ENCODE results near the gene ZNF800.

ZNF800 gene

DNA sequence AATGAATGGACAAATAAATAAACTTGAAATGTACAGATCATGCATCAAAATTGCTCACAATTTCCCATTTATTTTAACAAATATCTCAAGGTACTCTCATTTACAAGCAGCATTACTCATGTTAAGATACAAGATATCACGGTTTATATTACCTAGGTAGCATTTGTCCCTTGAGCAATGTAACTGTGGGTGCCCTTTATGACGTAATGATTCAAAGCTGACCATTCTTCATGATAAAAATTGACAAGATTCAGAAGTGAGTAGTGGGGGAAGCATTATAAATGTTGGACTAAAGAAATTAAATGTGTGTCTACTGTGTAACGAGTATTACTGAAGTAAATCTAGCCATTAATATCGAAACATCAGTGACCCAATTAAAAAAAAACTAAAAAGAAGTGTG is 71.5 kb downstream of the ZNF800 start:
- TF ChIP-seq TCF4 (CRISPR knock-in tag; IDR thresholded peaks at IDR 0.05; ENCODE audit: borderline replicate concordance), result no peak
- TF ChIP-seq ZNF8 (CRISPR knock-in tag; IDR thresholded peaks at IDR 0.05), result no peak
- no peak for TF ChIP-seq ZNF70 (CRISPR knock-in tag; IDR thresholded peaks at IDR 0.05)
- no peak for TF ChIP-seq BACH2 (CRISPR knock-in tag; IDR thresholded peaks at IDR 0.05; ENCODE audit: borderline replicate concordance)
- TF ChIP-seq, protein P1, sequence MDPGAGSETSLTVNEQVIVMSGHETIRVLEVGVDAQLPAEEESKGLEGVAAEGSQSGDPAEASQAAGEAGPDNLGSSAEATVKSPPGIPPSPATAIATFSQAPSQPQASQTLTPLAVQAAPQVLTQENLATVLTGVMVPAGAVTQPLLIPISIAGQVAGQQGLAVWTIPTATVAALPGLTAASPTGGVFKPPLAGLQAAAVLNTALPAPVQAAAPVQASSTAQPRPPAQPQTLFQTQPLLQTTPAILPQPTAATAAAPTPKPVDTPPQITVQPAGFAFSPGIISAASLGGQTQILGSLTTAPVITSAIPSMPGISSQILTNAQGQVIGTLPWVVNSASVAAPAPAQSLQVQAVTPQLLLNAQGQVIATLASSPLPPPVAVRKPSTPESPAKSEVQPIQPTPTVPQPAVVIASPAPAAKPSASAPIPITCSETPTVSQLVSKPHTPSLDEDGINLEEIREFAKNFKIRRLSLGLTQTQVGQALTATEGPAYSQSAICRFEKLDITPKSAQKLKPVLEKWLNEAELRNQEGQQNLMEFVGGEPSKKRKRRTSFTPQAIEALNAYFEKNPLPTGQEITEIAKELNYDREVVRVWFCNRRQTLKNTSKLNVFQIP (CRISPR knock-in tag; IDR thresholded peaks at IDR 0.05; ENCODE audit: borderline replicate concordance, low read depth), result no peak
- no peak for TF ChIP-seq CSDC2 (CRISPR knock-in tag; IDR thresholded peaks at IDR 0.05)
- ATAC-seq, result no peak
